ENCODE results near the gene VARS2. TPM values are rescaled to one million over a fixed set of nuclear protein-coding genes. Genes with fewer than 3 reads are reported as not detected.

The VARS2 gene
- total RNA-seq, 6 experiments from 2014 or later = 15.3 to 18.4 (median 16.9) TPM

DNA sequence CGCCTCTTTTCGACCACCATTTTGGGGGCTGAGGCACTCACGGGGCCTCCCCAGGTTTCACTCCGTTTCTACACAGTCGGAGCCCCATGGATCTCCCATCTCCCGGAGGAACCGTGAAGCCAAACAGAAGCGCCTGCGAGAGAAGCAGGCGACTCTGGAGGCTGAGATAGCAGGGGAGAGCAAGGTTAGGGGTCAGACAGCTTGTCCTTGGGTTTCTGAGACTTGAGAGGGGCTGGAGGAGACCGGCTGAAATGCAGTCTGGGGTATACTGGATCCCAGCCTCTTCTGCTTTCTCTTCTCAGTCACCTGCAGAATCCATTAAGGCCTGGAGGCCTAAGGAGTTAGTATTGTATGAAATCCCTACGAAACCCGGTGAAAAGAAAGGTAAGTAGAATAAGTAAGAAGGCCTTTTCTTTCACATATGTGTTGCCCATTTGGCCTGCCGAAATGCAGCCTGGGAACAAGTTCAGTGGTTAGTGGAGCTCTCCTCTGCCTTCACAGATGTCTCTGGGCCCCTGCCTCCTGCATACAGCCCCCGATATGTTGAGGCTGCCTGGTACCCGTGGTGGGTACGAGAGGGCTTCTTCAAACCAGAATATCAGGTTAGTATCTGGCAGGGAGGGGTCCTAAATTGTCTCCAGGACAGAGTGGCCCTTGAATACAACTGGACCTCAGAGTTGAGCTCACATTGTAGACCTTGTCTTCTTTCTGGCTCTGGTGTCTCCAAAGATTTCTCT lies 984 bp downstream of the VARS2 start:
- Mint-ChIP-seq H3K27me3 (ENCODE audit: insufficient read depth) (no peaks in the 10 kb centered on the region), H3K4me1 (ENCODE audit: low read depth) (peaks cover 27% of the 10 kb centered on the region), H3K27ac (peak overlapping the region; percentile 88), H3K4me3 (peak overlapping the region; percentile 87), H3K9me3 (no peaks in the 10 kb centered on the region), H3K36me3 (ENCODE audit: low read depth) (peaks cover 11% of the 10 kb centered on the region)
- TF ChIP-seq, protein P1, sequence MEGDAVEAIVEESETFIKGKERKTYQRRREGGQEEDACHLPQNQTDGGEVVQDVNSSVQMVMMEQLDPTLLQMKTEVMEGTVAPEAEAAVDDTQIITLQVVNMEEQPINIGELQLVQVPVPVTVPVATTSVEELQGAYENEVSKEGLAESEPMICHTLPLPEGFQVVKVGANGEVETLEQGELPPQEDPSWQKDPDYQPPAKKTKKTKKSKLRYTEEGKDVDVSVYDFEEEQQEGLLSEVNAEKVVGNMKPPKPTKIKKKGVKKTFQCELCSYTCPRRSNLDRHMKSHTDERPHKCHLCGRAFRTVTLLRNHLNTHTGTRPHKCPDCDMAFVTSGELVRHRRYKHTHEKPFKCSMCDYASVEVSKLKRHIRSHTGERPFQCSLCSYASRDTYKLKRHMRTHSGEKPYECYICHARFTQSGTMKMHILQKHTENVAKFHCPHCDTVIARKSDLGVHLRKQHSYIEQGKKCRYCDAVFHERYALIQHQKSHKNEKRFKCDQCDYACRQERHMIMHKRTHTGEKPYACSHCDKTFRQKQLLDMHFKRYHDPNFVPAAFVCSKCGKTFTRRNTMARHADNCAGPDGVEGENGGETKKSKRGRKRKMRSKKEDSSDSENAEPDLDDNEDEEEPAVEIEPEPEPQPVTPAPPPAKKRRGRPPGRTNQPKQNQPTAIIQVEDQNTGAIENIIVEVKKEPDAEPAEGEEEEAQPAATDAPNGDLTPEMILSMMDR (IDR thresholded peaks at IDR 0.05) = no peak
- DNase-seq = no peak

DNA sequence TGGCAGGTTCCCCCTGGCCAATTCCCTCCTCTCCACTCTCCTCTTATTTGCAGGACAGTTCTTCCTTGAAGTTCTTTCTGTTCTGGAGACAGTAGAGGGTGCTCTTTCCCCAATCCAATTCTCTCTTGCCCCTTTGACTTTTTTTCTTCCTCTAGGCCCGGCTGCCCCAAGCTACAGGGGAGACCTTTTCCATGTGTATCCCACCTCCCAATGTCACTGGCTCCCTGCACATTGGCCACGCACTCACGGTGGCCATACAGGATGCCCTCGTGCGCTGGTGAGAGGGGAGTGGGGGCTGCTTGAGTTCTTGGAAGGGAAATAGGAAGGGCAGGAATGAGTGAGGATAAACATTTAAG lies 1.5 kb downstream of the VARS2 start:
- DNase-seq = peak; percentile 55
- Mint-ChIP-seq H3K27ac (peak overlapping the region; percentile 88; the same call in 1 of the 2 replicates), H3K4me3 (peak overlapping the region; percentile 12; the same call in 1 of the 2 replicates), H3K36me3 (ENCODE audit: low read depth) (peaks cover 11% of the 10 kb centered on the region), H3K4me1 (ENCODE audit: low read depth) (peaks cover 27% of the 10 kb centered on the region), H3K9me3 (no peaks in the 10 kb centered on the region), H3K27me3 (ENCODE audit: insufficient read depth) (no peaks in the 10 kb centered on the region)
- TF ChIP-seq, protein P1 (IDR thresholded peaks at IDR 0.05) = peak; percentile 80

DNA sequence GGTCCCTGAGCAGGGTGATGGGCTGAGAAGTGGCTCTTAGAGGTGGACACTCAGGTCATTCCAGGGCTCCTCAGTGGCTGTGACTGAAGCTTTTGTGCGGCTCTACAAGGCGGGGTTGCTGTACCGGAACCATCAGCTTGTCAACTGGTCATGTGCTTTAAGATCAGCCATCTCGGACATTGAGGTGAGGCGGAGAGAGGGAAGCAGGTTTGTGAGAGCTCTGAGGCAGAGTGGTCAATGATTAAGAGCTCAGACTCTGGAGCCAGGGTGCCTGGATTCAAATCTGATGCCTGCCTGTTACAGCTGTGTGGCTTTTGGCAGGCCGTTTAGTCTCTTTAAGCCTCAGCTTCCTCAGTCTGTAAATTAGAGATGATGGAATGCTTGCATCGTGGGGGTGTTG lies 3.0 kb downstream of the VARS2 start:
- DNase-seq = no peak
- Mint-ChIP-seq H3K4me1 (ENCODE audit: low read depth) (peaks cover 27% of the 10 kb centered on the region), H3K4me3 (no peak overlapping the region), H3K27me3 (ENCODE audit: insufficient read depth) (no peaks in the 10 kb centered on the region; the same call in 1 of the 2 replicates), H3K9me3 (no peaks in the 10 kb centered on the region), H3K27ac (no peak overlapping the region), H3K36me3 (ENCODE audit: low read depth) (peaks cover 11% of the 10 kb centered on the region)
- TF ChIP-seq, protein P1 (IDR thresholded peaks at IDR 0.05) = no peak

DNA sequence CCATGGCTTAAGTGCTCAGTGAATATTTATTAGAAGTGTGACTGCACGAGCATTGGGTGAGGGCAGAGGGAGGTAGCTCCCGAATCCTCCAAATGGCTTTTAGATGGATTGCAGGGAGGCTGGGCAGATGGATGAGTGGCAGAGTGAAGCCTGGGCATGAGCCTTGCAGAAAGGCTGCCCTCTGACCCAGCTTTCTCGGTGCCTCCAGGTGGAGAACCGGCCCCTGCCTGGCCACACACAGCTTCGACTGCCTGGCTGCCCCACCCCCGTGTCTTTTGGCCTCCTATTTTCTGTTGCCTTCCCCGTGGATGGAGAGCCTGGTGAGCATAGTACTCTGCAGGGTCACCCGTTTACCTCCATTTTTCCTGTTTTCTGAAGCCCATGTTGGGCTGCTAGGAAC lies 3.4 kb downstream of the VARS2 start:
- DNase-seq = no peak
- Mint-ChIP-seq H3K4me3 (no peak overlapping the region), H3K27me3 (ENCODE audit: insufficient read depth) (no peaks in the 10 kb centered on the region; the same call in 1 of the 2 replicates), H3K9me3 (no peaks in the 10 kb centered on the region), H3K27ac (no peak overlapping the region), H3K36me3 (ENCODE audit: low read depth) (peaks cover 11% of the 10 kb centered on the region), H3K4me1 (ENCODE audit: low read depth) (peaks cover 27% of the 10 kb centered on the region)
- TF ChIP-seq, protein P1 (IDR thresholded peaks at IDR 0.05) = no peak

DNA sequence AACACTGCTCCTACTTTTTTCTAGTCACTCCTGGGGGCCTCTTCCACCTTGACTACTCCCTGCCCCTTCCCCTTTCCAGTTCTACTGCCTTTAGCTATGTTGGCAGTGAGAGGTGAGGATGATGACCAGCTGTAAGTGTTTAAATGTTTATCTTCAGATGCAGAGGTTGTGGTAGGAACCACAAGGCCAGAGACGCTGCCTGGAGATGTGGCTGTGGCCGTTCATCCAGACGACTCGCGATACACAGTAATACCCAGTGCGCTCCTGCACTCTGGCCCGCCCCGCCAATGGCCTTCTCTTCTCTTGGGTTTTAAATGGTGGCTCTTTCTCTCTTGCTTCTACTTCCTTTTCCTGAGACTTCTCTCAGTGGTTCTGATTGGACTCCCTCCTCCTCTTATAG lies 4.6 kb downstream of the VARS2 start:
- H3K4me1 Mint-ChIP-seq (ENCODE audit: low read depth) = peaks cover 20% of the 10 kb centered on the region
- TF ChIP-seq, protein P1 (IDR thresholded peaks at IDR 0.05) = no peak
- H3K36me3 Mint-ChIP-seq (ENCODE audit: low read depth) = peaks cover 18% of the 10 kb centered on the region
- no peaks in the 10 kb centered on the region for H3K9me3 Mint-ChIP-seq
- no peak overlapping the region for H3K4me3 Mint-ChIP-seq
- no peak for DNase-seq
- H3K27ac Mint-ChIP-seq = no peak overlapping the region
- no peaks in the 10 kb centered on the region; the same call in 1 of the 2 replicates for H3K27me3 Mint-ChIP-seq (ENCODE audit: insufficient read depth)

Measured in HFFc6 (cell line).